Measurements from ENCODE around the gene ACKR3.
A peak's percentile ranks its signal among the peaks of the same experiment; 100 is the strongest.

- TF ChIP-seq CHD2 (IDR thresholded peaks at IDR 0.05; ENCODE audit: borderline replicate concordance, low read depth, low read length) (no peak), CTCF (IDR thresholded peaks at IDR 0.05 in 2 of 3, conservative IDR thresholded peaks at IDR 0.05 in 1 of 3; ENCODE audit: control insufficient read depth in 2 of 3, extremely low read depth in 1 of 3, insufficient read depth in 1 of 3, low read depth in 3 of 3, low read length in 3 of 3) (no peak), ZBTB11 (CRISPR knock-in tag; IDR thresholded peaks at IDR 0.05) (no peak), CHD1 (IDR thresholded peaks at IDR 0.05; ENCODE audit: low read depth, low read length) (no peak), POLR2AphosphoS5 (IDR thresholded peaks at IDR 0.05; ENCODE audit: low read length) (no peak), HDGF (IDR thresholded peaks at IDR 0.05) (no peak), SIX5 (IDR thresholded peaks at IDR 0.05; ENCODE audit: low read depth, low read length, severe bottlenecking) (no peak), YY1 (IDR thresholded peaks at IDR 0.05; ENCODE audit: low read depth, low read length) (0 out of 2 replicates have a peak, but pooled peaks have one; percentile 12)
Measured at GRCh38 chr2:236558993-236559978, 10.3 kb upstream of the ACKR3 start.
